Measurements from ENCODE around the gene RIMS4.

Gene RIMS4

DNA sequence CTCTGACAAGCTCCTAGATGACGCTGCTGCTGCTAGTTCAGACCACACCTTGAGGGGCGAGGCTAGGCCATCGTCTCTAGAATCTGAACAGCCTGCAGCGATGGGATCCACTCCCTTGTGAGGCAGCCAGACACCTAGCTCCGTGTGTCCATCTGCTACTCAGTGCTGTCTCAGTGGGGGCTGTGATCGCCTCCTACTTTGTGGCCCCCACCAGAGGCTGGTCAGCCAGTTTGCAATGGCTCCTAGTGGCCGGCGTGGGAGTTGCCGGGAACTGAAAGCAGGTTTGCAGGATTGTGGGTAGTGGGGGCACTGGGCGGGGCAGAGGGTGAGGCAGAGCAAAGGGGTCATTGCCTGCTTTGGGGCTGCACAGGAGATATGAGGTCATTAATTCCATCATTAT is 92.4 kb downstream of the RIMS4 start:
- no peak overlapping the region for H3K27ac ChIP-seq (ENCODE audit: low read length)
- H3K36me3 ChIP-seq (ENCODE audit: insufficient read depth, low read length): no peaks in the 10 kb centered on the region
- no peaks in the 10 kb centered on the region for H3K27me3 ChIP-seq (ENCODE audit: insufficient read depth, low read length, poor library complexity)
- no peak for DNase-seq
- no peak for ATAC-seq (ENCODE audit: insufficient read depth, low read depth)
- H3K9me3 ChIP-seq (ENCODE audit: insufficient read depth, low read length, severe bottlenecking): no peaks in the 10 kb centered on the region
- H3K4me1 ChIP-seq (ENCODE audit: insufficient read depth, low read length): no peaks in the 10 kb centered on the region
- no peak overlapping the region for H3K4me3 ChIP-seq (ENCODE audit: low read depth in 1 of 2, low read length in 2 of 2)
- no peak overlapping the region for H3K4me2 ChIP-seq (ENCODE audit: insufficient read depth, low read length)
- no peaks in the 10 kb centered on the region for H3K79me2 ChIP-seq (ENCODE audit: insufficient read depth, low read length)
- no peak overlapping the region for H2AFZ ChIP-seq (ENCODE audit: low read depth, low read length)
- H3K9ac ChIP-seq (ENCODE audit: low read depth, low read length): no peak overlapping the region
- no peaks in the 10 kb centered on the region; the same call in 1 of the 2 replicates for H4K20me1 ChIP-seq (ENCODE audit: insufficient read depth, low read length)
- peak; percentile 4 for TF ChIP-seq CTCF (IDR thresholded peaks at IDR 0.05; ENCODE audit: borderline replicate concordance, extremely low read depth, low read length, poor library complexity, severe bottlenecking)
- TF ChIP-seq EZH2 (IDR thresholded peaks at IDR 0.05; ENCODE audit: borderline replicate concordance, low read depth, low read length, severe bottlenecking): no peak

DNA sequence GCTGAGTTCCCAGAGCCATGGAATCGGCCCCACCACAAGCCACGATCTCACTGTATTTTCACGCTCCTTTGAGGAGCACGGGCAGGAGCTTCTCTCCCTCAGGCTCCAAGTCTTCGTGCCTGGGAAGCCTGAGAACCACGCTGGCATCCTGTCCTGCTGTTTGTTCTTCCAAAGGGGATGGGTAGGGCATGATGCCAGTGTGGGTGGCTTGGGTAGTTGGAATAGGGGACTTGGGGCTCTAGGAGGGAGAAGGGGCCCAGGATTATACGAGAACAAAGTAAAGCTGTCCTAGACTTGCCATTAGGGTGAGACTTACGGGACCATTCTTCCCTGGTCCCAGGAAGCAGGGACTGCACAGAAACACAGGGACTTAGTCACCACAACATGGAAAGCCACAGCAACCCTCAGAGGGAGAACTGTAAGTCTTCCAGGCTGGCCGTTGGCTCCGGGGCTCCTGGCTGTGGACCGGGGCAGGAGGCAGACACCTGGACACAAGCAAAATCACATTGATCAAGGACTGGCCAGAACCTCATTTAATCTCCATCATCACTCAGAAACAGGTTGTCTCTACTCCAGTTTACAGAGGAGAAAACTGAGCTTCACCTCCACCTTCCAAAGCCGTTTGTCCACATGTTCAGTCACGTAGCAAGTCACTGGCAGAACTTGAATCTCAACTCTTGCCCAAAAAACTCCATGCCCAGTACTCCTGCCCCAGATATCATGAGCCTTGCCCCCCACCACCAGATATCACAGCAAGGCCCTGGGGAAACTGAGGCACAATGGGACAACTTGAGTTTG is 93.8 kb downstream of the RIMS4 start:
- no peak overlapping the region for H3K9ac ChIP-seq (ENCODE audit: low read depth, low read length)
- H3K4me1 ChIP-seq (ENCODE audit: insufficient read depth, low read length): no peaks in the 10 kb centered on the region

GRCh38 chr20:44715499-44716308 is 94.6 kb downstream of the RIMS4 start:
- TF ChIP-seq EZH2 (IDR thresholded peaks at IDR 0.05; ENCODE audit: borderline replicate concordance, low read depth, low read length, severe bottlenecking) (no peak), CTCF (IDR thresholded peaks at IDR 0.05; ENCODE audit: borderline replicate concordance, extremely low read depth, low read length, poor library complexity, severe bottlenecking) (no peak)
- Histone ChIP-seq H3K9ac (ENCODE audit: low read depth, low read length) (no peak overlapping the region), H3K4me1 (ENCODE audit: insufficient read depth, low read length) (no peaks in the 10 kb centered on the region), H3K27ac (ENCODE audit: low read length) (no peak overlapping the region), H4K20me1 (ENCODE audit: insufficient read depth, low read length) (no peaks in the 10 kb centered on the region; the same call in 1 of the 2 replicates), H3K36me3 (ENCODE audit: insufficient read depth, low read length) (no peaks in the 10 kb centered on the region), H3K27me3 (ENCODE audit: insufficient read depth, low read length, poor library complexity) (no peaks in the 10 kb centered on the region), H3K4me2 (ENCODE audit: insufficient read depth, low read length) (no peak overlapping the region), H3K4me3 (ENCODE audit: low read depth in 1 of 2, low read length in 2 of 2) (no peak overlapping the region), H3K9me3 (ENCODE audit: insufficient read depth, low read length, severe bottlenecking) (no peaks in the 10 kb centered on the region), H3K79me2 (ENCODE audit: insufficient read depth, low read length) (no peaks in the 10 kb centered on the region), H2AFZ (ENCODE audit: low read depth, low read length) (no peak overlapping the region)
- ATAC-seq (ENCODE audit: insufficient read depth, low read depth): no peak
- DNase-seq: no peak

More for the DNA sequence above, 93.8 kb downstream of the RIMS4 start:
- H3K27ac ChIP-seq (ENCODE audit: low read length): no peak overlapping the region
- ATAC-seq (ENCODE audit: insufficient read depth, low read depth) (no peak), DNase-seq (no peak)
- no peaks in the 10 kb centered on the region; the same call in 1 of the 2 replicates for H4K20me1 ChIP-seq (ENCODE audit: insufficient read depth, low read length)
- H3K9me3 ChIP-seq (ENCODE audit: insufficient read depth, low read length, severe bottlenecking): no peaks in the 10 kb centered on the region
- H3K36me3 ChIP-seq (ENCODE audit: insufficient read depth, low read length): no peaks in the 10 kb centered on the region
- H3K27me3 ChIP-seq (ENCODE audit: insufficient read depth, low read length, poor library complexity): no peaks in the 10 kb centered on the region
- H3K4me3 ChIP-seq (ENCODE audit: low read depth in 1 of 2, low read length in 2 of 2): no peak overlapping the region
- no peak for TF ChIP-seq CTCF (IDR thresholded peaks at IDR 0.05; ENCODE audit: borderline replicate concordance, extremely low read depth, low read length, poor library complexity, severe bottlenecking)
- TF ChIP-seq EZH2 (IDR thresholded peaks at IDR 0.05; ENCODE audit: borderline replicate concordance, low read depth, low read length, severe bottlenecking): no peak
- H3K4me2 ChIP-seq (ENCODE audit: insufficient read depth, low read length): no peak overlapping the region
- H2AFZ ChIP-seq (ENCODE audit: low read depth, low read length): no peak overlapping the region
- H3K79me2 ChIP-seq (ENCODE audit: insufficient read depth, low read length): no peaks in the 10 kb centered on the region

All from DND-41 (cell line).